ENCODE data around the gene MGAT4B. TPM values are rescaled to one million over a fixed set of nuclear protein-coding genes. Genes with fewer than 3 reads are reported as not detected.
"Not testable (repeated sequence)": the region's sequence is repeated elsewhere in the genome, so short reads cannot be mapped to it uniquely, and the experiment has no call there.

Gene MGAT4B
- total RNA-seq, 1 donor from 2014 or later, result 272 TPM

DNA sequence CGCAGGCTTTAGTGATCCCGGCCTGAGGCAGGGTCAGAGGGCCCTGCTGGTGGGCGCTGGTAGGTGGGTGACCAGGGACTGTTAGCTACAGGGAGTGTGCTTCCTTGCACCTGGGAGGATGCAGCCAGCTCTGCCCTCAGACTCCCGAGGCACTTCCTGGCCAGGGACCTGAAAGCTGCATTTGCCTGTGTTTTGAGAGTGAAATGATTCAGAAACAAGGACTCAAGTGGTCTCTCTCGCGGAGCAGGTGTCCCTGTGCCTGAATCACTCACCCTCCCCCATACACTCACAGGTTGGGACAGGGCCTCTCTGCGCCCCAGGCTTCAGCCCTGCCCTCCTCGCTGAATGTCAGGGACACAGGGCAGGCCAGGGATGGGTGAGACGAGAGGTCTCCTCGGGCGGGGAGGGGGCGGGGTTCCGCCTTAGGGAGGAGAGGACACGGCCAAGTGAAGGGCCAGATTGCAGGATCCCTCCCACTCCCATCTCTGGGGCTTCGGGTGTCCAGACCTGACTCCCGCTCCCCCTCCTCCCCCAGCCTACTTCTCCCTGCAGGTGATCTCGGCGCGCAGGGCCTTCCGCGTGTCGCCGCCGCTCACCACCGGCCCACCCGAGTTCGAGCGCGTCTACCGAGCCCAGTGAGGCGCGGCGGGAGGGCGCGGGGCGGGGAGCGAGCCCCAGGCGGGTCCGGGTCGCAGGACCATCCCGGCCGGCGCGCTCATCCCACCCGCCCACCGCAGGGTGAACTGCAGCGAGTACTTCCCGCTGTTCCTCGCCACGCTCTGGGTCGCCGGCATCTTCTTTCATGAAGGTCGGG lies 11.4 kb downstream of the MGAT4B start:
- DNase-seq (ENCODE audit: low spot score), result no peak

GRCh38 chr5:179794575-179794974 lies 12.1 kb downstream of the MGAT4B start:
- no peak for DNase-seq (ENCODE audit: low spot score)

GRCh38 chr5:179794171-179794570 lies 12.5 kb downstream of the MGAT4B start:
- no peak for DNase-seq (ENCODE audit: low spot score)

DNA sequence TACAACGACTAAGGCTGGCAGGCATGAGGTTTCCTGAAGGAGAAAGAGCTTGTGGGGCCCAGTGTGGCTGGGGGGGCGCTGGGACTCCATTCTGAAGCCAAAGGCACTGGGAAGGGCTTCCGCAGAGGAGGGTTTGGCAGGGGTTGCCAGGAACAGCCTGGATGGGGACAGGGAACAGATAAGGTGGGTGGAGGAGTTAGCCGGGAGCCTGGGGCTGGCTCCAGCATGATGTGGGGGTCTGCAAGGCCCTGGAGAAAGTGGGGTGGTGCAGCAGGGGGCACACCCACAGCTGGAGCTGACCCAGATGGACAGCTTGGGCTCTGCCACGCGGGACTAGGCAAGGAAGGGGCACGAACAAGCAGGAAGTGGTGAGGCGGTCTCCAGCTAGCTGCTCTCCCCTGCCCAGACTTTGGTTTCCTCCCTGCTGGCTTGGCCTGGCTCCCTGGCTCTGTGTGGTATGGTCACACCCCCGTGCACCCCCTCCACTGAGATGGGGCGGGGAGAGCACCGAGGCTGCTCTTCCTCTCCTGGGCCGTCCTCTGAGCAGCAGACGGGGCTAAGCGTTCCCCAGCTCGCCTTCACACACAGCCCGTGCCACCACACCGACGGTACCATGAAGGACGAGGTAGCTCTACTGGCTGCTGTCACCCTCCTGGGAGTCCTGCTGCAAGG lies 13.1 kb downstream of the MGAT4B start, which contains the start of gene LTC4S:
TSS of gene LTC4S (plus strand) at position 519 of the 672 bp plus-strand sequence. CDS start at position 614, 95 bp downstream.
- DNase-seq (ENCODE audit: low spot score), result peak; percentile 83

DNA sequence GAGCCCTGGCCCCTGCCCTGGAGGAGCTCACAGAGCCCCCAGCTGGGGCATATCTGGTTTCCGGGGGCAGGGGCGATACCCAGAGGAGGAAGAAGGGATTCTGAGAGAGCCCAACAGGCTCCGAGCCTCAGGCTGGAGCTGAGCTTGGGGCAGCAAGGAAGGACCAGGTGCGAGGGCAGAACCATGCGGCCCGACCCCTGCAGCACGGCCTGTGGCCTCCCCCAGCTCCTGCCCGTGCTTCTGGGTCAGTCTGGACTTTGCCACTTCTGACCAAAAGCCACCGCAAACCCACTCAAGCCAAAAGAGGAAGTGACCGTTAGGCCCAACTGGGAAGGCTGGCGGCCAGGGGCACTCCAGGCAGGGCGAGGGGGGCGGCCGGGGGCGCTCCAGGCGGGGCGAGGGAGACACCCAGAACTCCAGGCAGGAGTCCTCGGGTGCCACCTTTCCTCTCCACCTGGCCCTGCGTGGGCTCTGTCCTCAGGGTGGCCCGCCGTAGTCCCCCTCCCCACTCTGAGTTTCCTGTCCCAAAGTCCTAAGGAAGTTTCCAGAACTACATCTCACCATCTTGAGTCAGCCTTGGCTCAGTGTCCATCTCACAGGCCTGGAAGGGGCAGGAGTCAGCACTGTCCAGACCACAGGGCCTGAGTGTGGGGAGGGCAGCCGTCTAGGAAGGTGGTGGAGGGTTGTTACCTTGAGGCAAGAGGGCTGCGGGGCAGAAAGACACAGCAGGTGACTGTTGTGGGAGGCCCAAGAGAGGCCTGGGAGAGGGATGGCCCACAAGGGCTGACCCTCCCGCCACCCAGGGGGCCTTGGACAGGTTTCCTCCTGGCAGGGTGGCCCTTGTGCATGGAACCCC lies 13.8 kb downstream of the MGAT4B start:
- DNase-seq (ENCODE audit: low spot score), result no peak

- no peak for DNase-seq (ENCODE audit: low spot score)
Measured at GRCh38 chr5:179791881-179792611, 14.6 kb downstream of the MGAT4B start.

DNA sequence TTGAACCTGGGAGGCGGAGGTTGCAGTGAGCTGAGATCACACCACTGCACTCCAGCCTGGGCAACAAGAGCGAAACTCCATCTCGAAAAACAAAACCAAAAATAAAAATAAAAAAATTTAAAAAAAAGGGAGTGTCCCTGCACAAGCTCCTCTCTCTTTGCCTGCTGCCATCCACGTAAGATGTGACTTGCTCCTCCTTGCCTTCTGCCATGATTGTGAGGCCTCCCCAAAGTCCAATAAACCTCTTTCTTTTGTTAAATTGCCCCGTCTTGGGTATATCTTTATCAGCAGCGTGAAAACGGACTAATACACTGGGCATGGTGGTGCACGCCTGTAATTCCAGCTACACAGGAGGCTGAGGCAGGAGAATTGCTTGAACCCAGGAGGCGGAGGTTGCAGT lies 17.4 kb downstream of the MGAT4B start:
- not testable (repeated sequence) for DNase-seq (ENCODE audit: low spot score)

GRCh38 chr5:179788193-179788854 lies 18.3 kb downstream of the MGAT4B start:
- no peak for DNase-seq (ENCODE audit: low spot score)

DNA sequence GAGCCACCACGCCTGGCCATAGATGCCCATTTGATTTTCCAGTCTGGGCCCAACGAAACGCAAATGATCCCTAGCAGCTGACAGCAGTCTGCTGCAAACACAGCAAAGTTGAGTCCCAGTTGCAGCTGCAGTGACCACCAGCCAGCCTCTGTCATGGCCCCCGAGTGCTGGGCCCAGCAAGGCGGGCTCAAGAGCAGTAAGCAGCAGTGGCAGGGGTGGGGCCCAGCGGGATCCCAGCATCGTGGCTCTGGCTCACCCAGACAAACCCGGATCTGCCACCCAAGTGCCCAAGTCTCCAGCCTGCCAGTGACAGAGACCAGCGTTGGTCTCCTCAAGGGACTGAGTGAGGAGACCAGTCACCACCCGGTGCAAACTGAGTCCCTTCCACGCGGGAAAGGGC lies 19.8 kb downstream of the MGAT4B start:
- no peak for DNase-seq (ENCODE audit: low spot score)

DNA sequence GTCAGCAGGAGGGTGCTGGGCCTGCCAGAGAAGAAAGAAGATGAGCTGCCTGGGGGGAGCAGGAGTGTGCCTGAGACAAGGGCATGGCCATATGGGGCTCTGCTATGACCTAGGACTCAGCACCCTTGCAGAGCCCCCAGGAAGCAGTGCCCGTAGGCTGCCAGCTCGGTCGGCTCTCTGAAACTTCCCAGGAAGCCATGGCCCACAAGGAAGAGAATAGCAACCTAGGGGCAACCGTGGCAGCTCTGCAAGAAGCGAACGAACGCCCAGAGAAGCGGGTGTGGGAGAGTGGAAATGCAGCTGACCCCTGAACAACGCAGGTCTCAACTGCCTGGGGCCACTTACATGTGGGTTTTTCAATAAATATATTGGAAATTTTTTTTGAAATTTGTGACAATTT lies 23.5 kb downstream of the MGAT4B start:
- no peak for DNase-seq (ENCODE audit: low spot score)

DNA sequence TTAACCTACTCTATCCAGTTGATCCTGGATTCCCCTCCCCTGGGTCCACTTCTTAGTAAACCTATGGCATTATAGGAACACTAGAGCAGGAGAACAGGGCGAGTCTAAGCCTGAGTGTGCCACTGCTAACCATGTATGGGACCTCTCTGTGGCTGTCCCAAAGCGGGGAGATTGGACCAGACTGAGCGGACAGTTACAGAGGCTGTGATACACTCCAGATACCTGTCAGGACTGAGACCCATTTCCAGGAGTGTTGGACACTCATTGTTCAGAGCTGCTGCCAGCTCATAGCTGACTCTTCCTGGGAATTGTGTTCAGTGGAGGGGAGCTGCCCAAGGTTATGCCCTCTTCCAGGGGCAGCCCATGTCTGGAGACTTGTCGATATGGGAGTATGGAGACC lies 24.8 kb downstream of the MGAT4B start:
- no peak for DNase-seq (ENCODE audit: low spot score)

DNA sequence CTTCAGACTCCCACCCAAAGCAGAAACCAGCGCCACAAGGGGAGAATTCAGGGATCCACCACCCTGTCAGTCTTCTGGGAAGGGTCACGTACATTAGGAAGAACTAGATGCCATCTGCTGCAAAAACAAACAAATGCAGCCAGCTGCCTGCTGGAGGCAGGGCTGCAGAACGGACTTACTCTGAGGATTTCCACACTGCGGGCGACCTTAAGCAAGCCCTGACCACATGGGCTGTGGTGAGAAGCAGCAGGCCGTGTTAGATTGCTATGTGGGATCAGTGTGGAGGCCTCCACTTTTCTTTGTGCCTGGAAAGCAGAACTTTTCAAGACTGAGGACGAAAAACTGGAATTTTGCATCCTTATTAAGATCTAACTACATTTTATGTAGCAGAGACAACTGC lies 26.3 kb downstream of the MGAT4B start:
- no peak for DNase-seq (ENCODE audit: low spot score)

- DNase-seq (ENCODE audit: low spot score), result no peak
Measured at GRCh38 chr5:179779826-179780225, 26.8 kb downstream of the MGAT4B start.

DNA sequence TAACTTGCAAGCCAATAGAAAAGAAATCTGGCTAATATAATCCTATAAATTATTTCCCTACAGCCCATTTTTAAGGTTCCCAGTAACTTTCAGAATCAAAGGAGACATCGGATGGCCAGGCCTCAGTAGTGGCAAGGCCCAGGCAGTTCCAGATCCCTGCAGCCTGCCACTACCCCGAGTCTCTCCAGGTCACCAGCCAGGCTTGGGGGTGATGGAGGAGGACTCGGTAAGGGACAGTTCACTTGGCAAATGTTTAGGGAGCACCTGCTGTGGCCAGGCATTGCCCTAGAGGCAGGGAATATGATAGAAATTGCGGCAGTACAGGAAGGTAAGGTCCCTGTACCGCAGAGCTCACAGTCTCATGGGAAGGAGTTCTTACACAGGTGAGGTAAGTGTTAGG lies 28.1 kb downstream of the MGAT4B start:
- DNase-seq (ENCODE audit: low spot score), result no peak

- DNase-seq (ENCODE audit: low spot score), result no peak
Measured at GRCh38 chr5:179777909-179778308, 28.8 kb downstream of the MGAT4B start.

DNA sequence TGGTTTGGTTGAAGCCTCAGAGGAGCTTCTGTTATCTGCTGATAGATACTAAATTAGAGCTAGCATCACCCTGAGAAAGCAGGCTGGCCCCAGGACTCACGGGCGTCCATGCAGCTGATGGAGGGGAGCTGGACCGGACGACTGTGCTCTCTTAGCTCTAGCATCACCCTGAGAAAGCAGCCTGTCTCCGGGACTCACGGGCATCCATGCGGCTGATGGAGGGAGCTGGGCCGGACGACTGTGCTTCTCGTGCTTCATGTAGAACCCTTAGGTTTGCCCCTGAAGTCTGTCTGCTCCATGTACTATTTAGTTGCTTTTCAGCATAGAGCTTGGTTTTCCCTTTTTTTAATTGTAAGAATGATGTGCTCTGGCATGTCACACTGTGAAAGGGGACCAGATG lies 29.2 kb downstream of the MGAT4B start:
- no peak for DNase-seq (ENCODE audit: low spot score)

DNA sequence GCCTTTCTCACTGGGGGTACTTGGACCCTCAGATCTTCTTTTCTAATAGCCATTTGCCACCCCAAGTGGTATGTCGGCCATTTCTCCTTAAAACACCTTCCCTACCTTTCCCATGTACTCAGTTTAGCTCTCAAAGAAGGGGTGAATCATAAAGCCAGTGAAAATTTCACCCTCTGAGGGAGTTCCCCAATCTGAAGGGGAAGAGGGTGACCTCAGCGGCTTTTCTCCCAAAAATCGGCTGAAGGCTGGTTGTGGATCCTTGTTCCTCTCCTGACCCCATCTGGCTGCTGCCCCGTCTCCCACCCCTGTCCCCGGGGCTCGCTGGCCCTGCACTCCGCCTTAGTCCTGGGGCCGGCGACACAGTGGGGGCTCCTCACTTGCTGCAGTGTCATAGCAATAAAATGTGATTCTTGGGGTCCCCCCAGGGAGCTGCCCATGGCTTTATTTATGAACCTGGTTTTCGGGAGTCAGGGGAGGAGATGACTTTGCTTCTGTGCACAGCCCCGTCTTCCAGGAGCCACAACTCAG lies 30.2 kb downstream of the MGAT4B start:
- no peak for DNase-seq (ENCODE audit: low spot score)

- no peak for DNase-seq (ENCODE audit: low spot score)
Measured at GRCh38 chr5:179774442-179774841, 32.2 kb downstream of the MGAT4B start.

DNA sequence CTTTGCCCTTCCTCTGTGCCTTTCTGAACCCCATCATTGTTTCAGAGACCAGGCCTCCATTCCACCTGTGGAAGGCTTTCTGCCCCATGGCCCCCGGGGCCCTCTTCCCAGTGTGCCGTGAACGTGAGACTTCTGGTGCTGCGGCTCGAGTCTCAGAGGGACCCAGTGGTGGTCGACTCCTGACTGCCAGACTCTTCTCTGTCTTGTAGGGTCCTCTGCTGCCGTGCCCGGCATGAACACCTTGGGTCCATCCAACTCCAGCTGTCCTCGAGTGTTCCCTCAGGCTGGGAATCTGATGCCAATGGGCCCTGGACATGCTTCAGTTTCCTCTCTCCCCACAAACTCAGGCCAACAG lies 33.0 kb downstream of the MGAT4B start:
- DNase-seq (ENCODE audit: low spot score), result no peak

- no peak for DNase-seq (ENCODE audit: low spot score)
Measured at GRCh38 chr5:179772351-179772750, 34.3 kb downstream of the MGAT4B start.
